DMS79 treated with DMSO at 0.1 percent for 48 hours (cell line): ENCODE results near the gene ALG9.
"Not testable (repeated sequence)": the region's sequence is repeated elsewhere in the genome, so short reads cannot be mapped to it uniquely, and the experiment has no call there.

Source experiments
- DNase-seq: peaks from one replicate; lab custom pipeline; 2025; lab: John Stamatoyannopoulos, UW

ALG9 gene, protein sequence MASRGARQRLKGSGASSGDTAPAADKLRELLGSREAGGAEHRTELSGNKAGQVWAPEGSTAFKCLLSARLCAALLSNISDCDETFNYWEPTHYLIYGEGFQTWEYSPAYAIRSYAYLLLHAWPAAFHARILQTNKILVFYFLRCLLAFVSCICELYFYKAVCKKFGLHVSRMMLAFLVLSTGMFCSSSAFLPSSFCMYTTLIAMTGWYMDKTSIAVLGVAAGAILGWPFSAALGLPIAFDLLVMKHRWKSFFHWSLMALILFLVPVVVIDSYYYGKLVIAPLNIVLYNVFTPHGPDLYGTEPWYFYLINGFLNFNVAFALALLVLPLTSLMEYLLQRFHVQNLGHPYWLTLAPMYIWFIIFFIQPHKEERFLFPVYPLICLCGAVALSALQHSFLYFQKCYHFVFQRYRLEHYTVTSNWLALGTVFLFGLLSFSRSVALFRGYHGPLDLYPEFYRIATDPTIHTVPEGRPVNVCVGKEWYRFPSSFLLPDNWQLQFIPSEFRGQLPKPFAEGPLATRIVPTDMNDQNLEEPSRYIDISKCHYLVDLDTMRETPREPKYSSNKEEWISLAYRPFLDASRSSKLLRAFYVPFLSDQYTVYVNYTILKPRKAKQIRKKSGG

DNA sequence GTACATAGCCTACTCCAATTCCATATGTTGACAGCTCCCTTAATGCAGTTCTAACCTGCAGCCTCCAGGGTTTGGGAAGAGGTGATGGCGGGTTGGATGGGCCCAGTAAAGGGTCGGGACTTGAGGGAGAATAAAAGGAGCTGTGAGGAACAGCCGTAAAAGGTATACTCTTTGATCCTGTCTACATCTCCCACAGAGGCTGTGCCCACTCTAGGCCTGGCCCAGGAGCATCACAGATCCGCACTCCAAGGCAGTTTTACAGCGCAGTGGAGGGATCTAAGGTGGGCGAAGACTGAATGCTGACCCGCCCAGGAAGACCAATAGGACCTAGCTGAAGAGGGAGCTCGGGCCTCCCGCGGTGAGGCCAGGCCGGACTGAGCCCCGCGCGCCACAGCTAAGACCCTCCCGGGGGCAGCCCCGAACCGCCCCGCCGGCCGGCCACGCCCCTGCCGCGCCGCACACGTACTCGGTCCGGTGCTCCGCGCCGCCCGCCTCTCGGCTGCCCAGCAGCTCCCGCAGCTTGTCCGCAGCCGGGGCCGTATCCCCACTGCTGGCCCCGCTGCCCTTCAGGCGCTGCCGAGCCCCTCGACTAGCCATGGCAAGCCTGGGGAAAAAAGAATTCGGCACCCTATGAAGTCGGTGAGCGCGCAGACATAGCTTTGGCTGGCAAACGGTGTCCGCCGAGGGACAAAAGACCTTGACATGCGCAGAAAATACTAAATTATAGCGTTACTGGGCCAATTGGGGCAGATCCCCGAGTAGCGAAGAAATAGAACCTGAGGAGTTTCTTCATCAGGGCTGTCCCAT lies at the start of gene ALG9:
TSS of gene ALG9 (minus strand) at position 696 of the 807 bp plus-strand sequence. CDS start at position 597, 99 bp downstream.
- DNase-seq: peak; percentile 85

DNA sequence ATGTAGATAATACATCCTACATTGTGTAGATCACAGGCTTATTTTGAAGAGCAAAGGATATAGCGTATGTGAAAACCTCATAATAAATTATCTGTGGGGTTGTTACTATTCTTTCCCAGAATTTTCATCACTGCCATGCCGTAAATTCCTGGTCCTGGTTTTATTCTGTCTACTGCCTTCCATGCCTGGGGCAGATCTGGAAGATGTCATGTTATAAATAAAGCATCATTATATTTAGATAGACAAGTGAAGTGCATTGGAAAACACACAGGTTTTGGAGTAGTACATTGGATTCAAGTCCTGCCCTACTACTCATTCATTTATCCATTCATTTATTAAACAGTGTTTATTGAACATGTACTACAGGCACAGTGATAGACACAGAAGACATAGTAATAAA lies 49.5 kb upstream of the ALG9 start:
- DNase-seq: no peak

DNA sequence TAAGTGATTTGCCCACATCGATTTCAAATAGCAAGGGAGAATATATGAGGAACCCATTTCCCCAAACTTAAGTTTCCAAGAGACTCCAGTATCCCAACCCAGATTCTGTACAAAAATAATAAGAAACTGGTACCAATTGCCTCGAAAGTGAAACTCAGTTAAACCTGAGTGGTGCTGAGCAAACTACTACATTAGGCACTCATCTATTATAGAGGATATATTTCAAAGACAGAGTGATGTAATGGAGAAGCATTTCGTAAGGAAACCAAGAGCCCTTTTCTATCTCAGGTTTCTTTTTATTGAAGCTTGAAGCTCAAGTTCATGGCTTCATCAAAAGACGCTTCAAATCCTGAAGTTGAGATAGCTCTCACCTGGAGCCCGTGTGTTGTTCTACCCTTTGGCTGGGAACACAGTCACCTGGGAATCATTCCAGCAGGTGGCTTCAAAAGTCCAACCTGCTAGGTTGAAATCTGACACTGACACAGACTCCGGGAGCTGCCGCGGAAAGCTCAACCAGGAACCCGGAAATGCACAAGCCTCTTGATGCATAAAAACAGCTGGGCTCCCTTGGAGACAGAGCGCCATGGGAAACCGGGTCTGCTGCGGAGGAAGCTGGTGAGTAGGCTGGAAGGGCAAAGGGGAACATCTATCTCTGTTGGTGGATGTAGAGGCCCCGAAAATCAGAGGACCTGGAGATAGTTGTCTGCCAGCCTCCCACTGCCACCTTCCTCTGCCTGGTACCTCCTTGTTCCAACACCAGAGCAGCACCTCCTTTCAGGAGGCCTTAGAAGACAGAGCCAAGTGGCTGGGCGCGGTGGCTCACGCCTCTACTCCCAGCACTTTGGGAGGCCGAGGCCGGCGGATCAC lies 47.2 kb upstream of the ALG9 start, which contains the start of gene C11orf52:
TSS of gene C11orf52 (plus strand) at position 524 of the 867 bp plus-strand sequence. CDS start at position 584, 60 bp downstream.
- peak; percentile 98 for DNase-seq

DNA sequence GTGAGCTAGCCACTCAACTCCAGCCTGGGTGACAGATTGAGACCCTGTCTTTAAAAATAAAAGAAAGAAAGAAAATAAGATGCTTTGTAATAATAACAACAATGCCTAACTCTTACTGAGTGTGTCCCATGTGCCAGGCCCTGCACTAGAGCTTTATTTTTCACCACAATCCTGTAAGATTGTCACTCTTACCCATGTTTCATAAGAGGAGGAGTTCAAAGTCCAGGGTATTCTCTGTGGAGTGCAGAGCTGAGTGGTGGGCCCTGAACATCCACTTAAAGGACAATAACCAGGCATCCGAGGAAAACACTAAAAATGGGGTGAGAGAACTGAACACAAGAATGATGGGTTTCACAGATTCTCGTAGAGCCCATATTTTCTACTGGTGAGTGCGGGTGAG lies 46.4 kb upstream of the ALG9 start:
- no peak for DNase-seq

DNA sequence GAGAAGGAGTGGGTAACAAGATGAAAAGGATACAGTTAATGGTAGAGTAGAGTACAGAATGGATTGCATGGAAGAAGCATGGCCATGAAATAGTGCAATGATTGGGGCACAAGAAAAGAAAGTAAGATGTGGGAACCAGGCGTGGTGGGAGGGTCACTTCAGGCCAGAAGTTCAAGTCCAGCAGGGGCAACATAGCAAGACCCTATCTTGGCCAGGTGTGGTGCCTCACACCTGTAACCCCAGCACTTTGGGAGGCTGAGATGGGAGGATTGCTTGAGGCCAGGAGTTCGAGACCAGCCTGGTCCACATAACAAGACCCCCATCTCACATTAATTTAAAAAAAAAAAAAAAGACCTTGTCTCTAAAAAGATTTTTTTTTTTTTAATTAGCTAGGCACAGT lies 45.9 kb upstream of the ALG9 start:
- no peak for DNase-seq

DNA sequence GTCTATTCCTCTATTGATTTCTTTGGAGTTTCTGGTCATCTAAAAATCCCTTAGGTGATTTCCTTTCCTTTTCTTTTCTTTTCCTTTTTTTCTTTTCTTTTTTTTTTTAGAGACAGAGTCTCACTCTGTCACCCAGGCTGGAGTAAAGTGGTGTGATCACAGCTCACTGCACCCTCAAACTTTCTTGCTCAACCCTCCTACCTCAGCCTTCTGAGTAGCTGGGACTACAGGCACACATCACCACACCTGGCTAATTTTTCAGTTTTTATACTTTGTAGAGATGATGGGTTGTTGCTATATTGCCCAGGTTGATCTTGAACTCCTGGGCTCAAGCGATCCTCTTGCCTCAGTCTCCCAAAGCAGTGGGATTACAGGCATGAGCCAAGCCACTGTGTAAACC lies 45.4 kb upstream of the ALG9 start:
- DNase-seq: no peak

DNA sequence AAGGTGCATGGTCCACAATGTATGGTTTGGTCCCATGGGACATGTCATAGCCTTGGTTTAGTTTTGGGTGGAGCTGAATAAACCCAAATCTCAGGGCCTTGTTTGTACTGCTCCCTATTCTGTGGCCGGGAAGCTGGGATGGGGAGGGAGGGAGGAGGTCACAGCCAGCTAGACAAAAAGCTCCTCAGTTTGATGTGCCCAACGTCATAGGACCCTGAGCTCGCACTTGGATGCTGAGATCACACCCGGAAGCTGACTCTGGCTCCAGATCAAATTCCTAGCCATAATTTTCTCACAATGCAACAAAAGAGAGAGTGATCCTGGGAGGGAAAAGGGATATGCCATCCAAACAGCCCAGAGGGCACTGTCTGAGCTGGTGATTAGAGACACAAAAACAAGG lies 42.6 kb upstream of the ALG9 start:
- DNase-seq: no peak

DNA sequence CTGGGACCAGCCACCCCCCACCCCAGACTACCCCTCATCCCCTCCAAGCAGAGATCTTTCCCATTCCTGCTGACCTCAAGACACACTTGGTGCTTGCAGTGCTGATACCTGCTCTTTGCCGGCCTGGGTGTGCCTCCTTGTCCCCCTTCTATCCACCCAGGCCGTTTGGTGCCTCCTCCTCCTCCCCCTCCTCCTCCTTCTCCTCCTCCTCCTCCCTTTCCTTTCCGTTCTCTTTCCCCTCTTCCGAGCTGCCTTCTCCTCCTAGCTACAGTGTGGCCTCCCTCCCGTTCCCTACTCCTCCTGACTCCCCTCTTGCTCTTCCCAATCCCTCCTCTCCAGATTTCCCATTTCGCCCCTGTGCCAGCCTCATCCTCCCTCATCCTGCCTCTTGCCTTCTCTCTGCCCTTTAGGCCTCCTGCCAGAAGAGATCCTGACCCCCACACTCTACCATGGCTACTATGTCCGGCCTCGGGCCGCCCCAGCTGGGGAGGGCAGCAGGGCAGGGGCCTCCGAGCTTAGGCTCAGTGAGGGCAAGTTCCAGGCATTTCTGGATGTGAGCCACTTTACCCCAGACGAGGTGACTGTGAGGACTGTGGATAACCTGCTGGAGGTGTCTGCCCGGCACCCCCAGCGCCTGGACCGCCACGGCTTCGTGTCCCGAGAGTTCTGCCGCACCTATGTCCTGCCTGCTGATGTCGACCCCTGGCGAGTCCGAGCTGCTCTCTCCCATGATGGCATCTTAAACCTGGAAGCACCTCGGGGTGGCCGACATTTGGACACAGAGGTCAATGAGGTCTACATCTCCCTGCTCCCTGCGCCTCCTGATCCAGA lies 41.9 kb upstream of the ALG9 start:
- DNase-seq: no peak

DNA sequence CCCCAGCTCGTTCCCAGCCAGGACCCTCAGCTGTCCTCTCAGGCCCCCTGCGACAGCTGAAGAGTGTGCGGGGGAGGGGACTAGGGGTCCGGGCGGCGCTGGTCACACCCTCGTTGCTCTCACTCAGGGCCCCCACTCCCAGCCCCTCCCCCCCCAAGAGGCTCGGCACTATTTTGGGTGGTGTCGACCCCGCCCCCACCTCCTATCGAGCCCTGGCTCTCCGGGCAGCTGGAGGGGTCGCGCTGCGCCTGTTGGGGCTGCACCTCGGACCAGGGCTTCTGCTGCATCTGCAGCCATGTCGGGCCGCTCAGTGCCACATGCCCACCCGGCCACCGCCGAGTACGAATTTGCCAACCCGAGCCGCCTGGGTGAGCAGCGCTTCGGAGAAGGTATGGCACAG lies 41.2 kb upstream of the ALG9 start, which contains the start of gene HSPB2:
TSS of gene HSPB2 (plus strand) at position 200 of the 400 bp plus-strand sequence. CDS start at position 296, 96 bp downstream.
- DNase-seq: no peak

DNA sequence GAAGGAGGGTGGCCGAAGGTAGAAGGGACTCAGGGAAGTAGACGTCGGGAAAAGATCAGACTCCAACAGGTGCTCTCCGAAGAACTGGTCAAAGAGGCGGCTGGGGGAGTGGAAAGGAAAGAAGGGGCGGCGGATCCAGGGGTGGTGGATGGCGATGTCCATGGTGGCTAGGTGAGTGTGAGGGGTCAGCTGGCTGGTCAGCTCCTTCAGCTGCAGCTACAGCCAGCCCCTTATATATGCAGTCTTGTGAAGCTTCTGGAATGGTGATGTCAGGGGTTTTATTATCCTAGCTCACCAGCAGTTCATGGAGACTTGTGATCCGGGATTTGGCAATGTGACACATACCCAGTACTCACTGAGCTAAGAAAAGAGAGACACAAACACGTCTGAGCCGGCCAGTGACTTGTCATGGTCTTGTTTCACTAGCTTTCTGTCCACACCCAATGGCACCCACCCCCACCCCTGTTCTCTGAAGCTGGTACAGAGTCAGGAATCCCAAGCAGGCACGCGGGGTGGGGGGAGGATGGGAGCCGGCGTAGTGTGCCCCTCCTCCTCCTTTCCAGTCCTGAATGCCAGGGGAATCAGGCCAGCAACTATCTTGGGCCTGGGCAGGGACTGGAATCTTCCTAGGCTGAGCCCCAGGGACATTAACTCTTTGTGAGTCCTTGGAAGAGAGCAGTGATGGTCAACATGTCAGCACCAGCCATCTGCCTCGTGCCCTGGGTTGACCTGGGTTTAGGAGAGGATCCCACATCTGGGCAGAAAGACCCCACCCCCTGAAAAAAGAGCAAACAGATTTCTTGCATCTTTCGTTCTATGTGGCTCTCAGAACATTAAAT lies 40.4 kb upstream of the ALG9 start, which contains the start of gene CRYAB:
TSS of gene CRYAB (minus strand) at position 208 of the 839 bp plus-strand sequence. CDS start at position 162, 46 bp downstream.
- no peak for DNase-seq

DNA sequence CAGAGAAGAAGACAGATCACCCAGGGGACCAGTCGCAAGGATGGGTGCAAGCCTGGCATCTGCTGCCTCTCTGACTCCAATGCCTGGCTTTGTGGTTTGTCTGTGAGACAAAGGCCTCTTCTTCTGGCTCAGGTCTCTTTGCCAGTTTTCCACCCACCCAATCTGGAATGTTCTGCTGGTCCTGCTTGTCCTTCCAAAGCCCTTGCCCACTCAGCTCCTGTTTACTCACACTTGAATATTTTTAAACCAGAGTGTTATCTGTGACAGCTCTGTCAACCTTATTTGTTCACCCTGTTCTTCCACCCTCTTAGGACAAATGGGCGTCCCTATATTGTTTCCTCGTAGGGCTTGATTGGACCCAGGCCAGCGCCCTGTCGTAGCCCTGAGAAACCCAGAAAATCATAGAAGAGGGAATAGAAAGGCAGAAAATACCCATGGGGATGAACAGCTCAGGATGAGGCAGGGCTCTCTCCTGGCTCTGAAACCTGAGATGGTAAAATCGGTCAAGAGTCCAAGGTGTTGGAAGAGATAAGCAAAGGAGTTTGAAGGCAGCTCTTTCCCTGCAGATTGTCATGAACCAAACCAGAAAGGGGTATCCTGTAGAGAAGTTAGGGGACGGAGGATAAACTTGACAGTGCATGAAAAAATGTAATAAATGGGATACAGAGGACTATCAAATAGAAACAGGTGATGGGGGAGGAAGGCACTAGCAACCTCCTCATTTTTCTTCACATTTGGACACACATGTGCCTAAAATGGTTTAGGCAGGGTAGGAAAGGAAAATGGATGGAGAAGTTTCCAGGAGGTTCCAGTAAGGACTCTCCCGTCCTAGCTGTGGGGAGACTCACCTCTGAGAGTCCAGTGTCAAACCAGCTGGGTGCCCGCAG lies 39.5 kb upstream of the ALG9 start:
- peak; percentile 19 for DNase-seq

DNA sequence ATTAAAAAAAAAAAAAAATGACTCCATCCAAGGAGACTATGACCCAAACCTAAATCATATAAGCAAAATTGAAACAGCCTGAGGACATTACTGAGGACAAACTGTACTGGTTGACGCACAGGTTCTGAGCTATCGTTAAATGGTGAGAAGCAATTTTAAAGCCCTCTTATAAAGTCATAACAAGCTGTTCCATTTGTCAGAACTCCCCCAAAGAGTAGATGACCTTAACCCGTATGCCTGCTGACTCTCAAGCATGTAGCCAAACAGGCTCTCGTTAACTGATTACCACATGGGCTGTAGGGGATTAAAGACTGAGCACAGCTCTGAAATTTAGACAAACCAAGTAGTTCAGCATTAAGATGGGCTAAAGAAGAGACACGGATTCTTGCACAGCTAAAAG lies 38.0 kb upstream of the ALG9 start:
- no peak for DNase-seq

DNA sequence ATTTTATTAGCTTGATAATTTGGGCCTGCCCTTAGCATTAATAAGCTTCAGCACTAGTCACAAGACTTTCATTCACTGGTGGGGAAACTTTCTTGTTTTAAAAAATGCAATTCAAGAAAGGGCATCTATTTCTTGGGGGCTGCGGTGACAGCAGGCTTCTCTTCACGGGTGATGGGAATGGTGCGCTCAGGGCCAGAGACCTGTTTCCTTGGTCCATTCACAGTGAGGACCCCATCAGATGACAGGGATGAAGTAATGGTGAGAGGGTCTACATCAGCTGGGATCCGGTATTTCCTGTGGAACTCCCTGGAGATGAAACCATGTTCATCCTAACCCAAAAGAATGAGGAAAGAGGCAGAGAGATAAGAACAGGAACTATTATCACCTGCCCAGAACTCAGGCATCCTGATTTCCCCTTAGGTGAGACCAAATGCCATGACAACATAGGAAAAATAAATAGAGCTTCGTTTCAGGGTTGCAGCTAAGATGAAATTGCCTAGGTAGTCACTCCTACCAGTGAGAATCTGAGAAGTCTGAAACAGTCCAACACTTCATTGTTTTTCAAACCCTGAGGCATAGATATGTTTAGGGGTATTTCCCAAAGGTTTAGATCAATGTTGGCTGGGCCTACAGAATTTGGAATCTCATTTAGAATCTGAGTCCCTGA lies 37.4 kb upstream of the ALG9 start:
- DNase-seq: no peak

DNA sequence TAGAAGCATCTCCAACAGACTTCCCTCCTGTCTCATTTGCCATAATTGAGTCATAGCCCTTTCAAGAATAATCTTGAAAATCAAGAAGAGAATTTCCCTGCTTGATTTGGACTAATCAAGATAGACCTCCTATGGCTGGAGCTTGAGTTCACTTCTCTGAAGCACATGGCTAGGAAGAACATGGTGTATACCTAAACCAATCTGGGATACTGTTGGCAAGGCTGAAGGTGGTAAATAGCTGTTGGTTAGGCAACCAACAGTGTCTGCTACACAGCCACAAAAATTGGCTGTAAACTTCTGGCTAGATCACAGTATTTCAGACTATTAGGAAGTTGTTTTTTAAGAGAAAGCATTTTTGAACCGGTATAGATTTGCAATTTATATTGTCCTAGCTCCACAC lies 35.3 kb upstream of the ALG9 start:
- DNase-seq: no peak

DNA sequence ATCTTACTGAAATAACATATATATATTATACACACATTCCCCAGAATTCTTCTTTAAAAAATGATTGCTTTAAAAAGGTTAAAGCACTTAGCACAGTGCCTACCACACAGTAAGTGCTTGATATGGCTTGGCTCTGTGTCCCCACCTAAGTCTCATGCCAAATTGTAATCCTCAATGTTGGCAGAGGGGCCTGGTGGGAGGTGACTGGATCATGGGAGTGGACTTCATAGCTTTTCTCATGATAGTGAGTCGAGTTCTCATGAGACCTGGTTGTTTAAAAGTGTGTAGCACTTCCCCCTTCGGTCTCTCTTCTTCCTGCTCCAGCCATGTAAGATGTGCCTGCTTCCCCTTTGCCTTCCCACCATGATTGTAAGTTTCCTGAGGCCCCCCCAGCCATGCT lies 34.0 kb upstream of the ALG9 start:
- DNase-seq: no peak

DNA sequence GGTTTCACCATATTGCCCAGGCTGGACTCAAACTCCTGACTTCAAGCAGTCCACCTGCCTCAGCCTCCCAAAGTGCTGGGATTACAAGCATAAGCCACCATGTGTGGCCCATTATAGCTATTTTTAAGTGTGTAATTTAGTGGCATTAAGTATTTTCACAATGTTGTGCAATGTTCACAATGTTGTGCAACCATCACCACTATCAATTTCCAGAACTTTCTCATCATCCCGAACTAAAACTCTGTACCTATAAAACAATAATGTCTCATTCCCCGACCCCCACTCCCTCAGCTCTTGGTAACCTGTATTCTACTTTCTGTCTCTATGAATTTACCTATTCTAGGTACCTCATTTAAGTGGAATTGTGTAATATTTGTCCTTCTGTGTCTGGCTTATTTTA lies 15.5 kb upstream of the ALG9 start:
- no peak for DNase-seq

DNA sequence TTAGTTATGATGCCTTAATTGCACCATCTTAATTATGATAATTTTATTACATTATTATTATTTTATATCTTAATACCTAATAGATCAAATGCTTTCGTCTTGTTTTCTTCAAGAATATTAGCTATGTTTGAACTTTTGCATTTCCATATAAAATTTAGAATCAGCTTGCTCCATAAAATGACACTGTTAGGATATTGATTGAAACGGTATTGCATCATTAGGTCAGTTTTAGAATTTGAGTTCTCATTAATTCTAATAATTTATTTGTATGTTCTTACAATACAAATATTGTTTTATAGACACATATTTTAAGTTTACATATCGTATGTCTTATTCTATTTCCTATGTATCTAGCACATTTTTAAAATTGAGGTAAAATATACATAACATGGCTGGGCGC lies 14.7 kb upstream of the ALG9 start:
- no peak for DNase-seq

DNA sequence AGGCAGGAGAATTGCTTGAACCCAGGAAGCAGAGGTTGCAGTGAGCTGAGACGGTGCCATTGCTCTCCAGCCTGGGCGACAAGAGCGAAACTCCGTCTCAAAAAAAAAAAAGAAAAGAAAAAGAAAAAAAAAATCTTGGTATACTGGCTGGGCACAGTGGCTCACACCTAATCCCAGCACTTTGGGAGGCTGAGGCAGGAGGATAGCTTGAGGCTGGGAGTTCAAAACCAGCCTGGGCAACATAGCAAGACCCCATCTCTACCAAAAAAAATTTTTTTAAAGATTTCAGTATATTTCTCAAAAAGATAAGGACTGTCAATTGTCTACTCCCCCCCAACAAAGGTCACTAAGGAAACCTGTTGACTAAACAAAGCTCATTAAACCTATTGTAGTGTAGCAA lies 13.7 kb upstream of the ALG9 start:
- DNase-seq: not testable (repeated sequence)
